HFF-Myc (cell line): ENCODE measurements around the gene FAM13A.
A peak's percentile ranks its signal among the peaks of the same experiment; 100 is the strongest.
"Not testable (repeated sequence)": the region's sequence is repeated elsewhere in the genome, so short reads cannot be mapped to it uniquely, and the experiment has no call there.

Experiments
- DNase-seq: peaks from one replicate; pipeline ENCODE4 v3.0.0-alpha.2; 2011; ENCODE audit warnings: low read depth; ENCODE audit errors: extremely low read depth
- H3K4me3 ChIP-seq: replicated peaks from 2 replicates; pipeline ENCODE4 v1.5.1; 2011; ENCODE audit warnings: low read depth, mild to moderate bottlenecking, control low read depth, low read length
- TF ChIP-seq, protein P1 (sequence below): IDR thresholded peaks from 2 replicates; pipeline ENCODE4 v1.5.1; 2012; ENCODE audit warnings: mild to moderate bottlenecking, low read depth, low read length, control low read depth; ENCODE audit errors: missing control alignments

Gene FAM13A

GRCh38 chr4:88910101-88910500 is 146.9 kb downstream of the FAM13A start:
- DNase-seq, result no peak
- H3K4me3 ChIP-seq, result no peak overlapping the region
- TF ChIP-seq, protein P1, sequence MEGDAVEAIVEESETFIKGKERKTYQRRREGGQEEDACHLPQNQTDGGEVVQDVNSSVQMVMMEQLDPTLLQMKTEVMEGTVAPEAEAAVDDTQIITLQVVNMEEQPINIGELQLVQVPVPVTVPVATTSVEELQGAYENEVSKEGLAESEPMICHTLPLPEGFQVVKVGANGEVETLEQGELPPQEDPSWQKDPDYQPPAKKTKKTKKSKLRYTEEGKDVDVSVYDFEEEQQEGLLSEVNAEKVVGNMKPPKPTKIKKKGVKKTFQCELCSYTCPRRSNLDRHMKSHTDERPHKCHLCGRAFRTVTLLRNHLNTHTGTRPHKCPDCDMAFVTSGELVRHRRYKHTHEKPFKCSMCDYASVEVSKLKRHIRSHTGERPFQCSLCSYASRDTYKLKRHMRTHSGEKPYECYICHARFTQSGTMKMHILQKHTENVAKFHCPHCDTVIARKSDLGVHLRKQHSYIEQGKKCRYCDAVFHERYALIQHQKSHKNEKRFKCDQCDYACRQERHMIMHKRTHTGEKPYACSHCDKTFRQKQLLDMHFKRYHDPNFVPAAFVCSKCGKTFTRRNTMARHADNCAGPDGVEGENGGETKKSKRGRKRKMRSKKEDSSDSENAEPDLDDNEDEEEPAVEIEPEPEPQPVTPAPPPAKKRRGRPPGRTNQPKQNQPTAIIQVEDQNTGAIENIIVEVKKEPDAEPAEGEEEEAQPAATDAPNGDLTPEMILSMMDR, result no peak

DNA sequence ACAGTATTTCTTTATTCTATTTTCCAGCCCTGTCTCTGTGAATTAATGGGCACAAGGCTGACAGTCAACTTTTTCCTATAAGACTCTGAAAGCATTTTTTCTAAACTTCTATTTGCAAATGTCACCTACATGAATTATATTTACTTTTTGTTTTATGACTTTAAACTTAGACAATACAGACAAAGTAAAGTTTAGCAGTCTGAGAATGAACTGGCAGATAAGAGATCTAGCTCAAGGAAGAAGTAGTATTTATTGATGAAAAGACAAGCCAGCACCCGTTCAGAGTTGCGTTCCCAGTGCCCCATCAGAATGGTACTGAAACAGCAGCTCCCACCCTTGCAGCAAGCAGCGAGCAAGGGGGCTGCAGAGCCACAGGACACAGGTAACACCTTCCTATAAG is 148.5 kb downstream of the FAM13A start:
- TF ChIP-seq, protein P1, result no peak
- H3K4me3 ChIP-seq, result no peak overlapping the region
- DNase-seq, result no peak

DNA sequence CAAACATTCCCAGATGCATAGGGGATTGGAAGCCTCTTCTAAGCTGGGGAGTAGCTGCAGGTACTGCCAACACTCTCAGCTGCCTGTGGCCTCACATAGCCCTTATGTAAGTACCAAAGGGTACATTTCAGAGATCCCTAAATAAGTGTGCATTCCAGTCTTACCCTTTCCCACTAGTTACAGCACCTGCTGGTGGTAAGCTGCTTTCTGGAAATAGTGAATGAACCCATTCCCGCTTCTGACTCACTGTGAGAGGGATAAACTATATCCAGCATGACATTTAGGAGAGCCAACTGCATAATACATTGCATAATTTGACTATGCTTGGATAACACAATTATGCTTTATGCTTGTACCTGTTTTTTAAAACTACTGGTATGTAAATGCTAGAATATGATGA is 149.0 kb downstream of the FAM13A start:
- TF ChIP-seq, protein P1, result no peak
- no peak for DNase-seq

GRCh38 chr4:88907478-88907877 is 149.5 kb downstream of the FAM13A start:
- no peak for DNase-seq
- TF ChIP-seq, protein P1, result no peak
- H3K4me3 ChIP-seq, result no peak overlapping the region

More for the DNA sequence above, 149.0 kb downstream of the FAM13A start:
- H3K4me3 ChIP-seq, result no peak overlapping the region

DNA sequence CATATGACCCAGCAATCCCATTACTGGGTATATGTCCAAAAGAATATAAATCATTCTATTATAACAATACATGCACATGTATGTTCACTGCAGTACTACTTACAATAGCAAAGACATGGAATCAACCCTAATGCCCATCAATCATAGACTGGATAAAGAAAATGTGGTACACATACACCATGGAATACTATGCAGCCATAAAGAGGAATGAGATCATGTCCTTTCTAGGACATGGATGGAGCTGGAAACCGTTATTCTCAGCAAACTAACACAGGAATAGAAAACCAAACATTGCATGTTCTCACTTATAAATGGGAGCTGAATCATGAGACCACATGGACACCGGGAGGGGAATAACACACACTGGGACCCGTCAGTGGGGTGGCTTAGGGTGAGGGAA is 152.7 kb downstream of the FAM13A start:
- H3K4me3 ChIP-seq, DNase-seq: not testable (repeated sequence)

GRCh38 chr4:88900432-88900831 is 156.6 kb downstream of the FAM13A start:
- DNase-seq, result peak; percentile 40
- TF ChIP-seq, protein P1, result no peak
- H3K4me3 ChIP-seq, result no peak overlapping the region

DNA sequence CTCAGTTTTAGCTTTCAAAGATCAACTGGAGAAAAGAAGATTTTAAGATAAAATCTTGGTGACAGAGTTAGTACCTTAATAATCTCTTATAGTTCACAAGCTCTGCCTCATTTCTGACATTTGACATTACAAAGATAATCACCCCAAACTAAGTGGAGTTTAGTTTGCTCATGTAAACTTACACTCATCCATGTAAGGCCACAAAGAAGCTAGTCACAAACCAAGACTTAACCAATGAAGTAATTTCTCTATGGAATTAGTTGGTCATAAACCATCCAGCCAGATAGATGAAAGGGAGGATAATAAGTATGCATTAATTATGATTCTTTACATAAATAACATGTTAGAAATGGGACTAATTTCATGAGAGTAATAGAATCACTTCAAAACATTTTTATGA is 159.2 kb downstream of the FAM13A start:
- TF ChIP-seq, protein P1, result no peak
- H3K4me3 ChIP-seq, result no peak overlapping the region
- DNase-seq, result no peak
